GM19395 (cell line): ENCODE measurements around the gene ZBTB47.

Source experiments
- ATAC-seq: cut with Tn5 transposase; IDR thresholded peaks from one replicate; pipeline ENCODE4 v1.9.1; 2021; ENCODE audit warnings: mild to moderate bottlenecking, moderate library complexity; ENCODE audit not compliant: unreplicated experiment

Gene ZBTB47

DNA sequence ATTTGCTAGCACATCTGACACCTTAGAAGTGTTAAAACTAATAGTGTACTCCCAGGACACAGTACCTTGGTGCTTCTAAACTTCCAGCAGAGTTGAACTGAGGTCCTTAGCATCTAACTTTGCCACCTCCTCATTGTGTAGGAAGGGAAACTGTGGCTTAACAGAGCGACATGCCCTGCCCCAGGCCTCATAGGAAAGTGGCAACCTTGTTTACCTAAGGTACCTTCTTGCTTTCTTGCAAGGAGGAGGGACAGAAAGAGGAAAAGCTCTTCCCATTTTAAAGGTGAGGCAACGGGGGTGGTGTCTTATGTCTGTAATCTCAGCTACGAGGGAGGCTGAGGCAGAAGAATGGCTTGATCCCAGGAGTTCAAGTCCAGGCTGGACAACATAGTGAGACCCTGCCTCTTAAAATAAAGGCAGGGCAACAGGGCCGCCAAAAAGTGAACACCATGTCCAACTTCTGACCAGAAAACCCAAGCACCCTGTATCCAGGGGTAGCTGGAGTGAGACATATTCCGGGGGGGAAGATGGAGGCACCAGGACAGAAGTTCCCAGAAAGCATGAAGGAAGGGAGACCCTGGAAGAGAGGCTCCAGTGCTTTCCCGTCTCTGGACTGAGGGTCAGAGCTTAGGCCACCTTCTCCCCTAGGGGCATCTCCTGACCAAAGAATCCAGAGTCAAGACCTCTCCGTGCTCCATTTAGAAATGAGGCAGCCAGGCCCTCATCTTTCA is 31.3 kb downstream of the ZBTB47 start:
- no peak for ATAC-seq

DNA sequence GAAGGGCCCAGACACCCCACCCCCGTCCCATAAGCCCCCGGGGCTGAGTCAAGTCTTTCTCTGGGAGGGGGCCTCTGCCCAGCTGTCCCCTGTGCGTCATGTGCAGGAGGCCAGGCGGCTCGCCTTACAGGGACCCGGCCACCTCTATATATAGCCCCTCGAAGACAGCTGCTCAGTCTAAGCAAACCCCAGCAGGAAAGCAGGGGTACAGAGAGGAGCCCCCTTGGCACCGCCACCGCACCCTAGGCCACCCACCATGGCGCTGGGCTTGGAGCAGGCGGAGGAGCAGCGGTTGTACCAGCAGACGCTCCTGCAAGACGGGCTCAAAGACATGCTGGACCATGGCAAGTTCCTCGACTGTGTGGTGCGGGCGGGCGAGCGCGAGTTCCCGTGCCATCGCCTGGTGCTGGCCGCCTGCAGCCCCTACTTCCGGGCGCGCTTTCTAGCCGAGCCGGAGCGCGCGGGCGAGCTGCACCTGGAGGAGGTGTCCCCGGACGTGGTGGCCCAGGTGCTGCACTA is 31.9 kb downstream of the ZBTB47 start, which contains the start of gene KLHL40:
Gene KLHL40 (plus strand): TSS at position 175 of the 519 bp plus-strand sequence. CDS start 82 bp downstream, at position 257.
- no peak for ATAC-seq

DNA sequence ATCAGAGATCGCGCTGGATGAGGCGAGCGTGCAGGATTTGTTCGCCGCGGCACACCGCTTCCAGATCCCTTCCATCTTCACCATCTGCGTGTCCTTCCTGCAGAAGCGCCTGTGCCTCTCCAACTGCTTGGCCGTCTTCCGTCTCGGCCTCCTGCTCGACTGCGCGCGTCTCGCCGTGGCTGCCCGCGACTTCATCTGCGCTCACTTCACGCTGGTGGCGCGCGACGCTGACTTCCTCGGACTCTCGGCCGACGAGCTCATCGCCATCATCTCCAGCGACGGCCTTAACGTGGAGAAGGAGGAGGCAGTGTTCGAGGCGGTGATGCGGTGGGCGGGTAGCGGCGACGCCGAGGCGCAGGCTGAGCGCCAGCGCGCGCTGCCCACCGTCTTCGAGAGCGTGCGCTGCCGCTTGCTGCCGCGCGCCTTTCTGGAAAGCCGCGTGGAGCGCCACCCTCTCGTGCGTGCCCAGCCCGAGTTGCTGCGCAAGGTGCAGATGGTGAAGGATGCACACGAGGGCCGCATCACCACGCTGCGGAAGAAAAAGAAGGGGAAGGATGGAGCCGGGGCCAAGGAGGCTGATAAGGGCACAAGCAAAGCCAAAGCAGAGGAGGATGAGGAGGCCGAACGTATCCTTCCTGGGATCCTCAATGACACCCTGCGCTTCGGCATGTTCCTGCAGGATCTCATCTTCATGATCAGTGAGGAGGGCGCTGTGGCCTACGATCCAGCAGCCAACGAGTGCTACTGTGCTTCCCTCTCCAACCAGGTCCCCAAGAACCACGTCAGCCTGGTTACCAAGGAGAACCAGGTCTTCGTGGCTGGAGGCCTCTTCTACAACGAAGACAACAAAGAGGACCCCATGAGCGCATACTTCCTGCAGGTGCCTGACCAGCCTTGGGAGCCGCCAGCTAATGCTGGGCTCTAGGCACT is 32.7 kb downstream of the ZBTB47 start:
- no peak for ATAC-seq

DNA sequence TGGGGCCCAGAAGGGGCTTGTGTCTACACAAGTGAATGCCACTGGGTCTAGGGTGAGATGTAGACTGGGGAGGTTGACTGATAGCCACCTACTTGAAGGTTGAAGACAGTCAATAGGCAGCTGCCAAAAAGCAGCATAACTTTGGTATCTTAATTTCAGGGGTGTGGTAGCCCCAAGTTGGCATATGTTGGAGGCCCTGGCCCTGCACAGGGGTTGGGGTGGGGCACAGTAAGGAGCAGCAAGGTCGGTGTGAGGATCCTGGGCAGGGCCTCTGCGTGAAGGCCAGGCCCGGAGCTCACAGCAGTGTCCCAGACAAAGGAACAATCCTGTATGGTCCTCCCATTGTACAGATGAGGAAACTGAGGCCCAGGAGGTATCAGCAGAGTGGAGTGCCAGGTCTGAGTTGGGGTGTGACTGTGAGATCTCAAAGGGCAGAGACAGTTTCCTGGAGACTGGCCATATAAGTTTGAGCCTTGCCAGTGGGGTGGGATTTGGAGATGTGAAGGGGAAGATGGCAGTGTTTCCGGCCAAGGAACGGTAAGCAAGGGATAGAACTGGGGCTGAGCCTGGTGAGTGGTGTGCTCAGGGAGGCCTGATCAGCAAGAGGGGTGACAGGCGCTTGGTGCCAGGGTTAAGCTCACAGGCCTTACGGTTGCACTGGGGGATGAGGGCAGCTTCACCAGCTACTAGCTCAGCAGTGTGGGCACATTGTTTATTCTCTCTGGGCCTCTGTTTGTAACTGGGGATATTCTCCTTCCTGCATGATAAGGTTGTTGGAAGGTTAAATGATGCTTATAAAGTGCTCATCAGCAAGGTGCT is 33.5 kb downstream of the ZBTB47 start:
- ATAC-seq, result no peak

DNA sequence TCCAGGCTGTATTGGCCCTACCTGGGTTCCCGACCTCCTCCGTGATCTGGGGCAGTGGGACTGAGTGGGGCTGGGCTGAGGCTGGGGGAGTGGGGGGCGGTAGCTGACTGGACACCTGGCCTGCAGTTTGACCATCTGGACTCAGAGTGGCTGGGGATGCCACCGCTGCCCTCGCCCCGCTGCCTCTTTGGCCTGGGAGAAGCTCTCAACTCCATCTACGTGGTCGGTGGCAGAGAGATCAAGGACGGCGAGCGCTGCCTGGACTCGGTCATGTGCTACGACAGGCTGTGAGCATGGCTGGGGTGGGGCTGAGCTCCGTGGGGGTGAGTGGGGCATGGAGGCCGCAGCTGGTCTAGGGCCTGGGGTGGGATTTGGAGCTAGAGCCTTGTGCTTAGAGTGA is 34.5 kb downstream of the ZBTB47 start:
- no peak for ATAC-seq

DNA sequence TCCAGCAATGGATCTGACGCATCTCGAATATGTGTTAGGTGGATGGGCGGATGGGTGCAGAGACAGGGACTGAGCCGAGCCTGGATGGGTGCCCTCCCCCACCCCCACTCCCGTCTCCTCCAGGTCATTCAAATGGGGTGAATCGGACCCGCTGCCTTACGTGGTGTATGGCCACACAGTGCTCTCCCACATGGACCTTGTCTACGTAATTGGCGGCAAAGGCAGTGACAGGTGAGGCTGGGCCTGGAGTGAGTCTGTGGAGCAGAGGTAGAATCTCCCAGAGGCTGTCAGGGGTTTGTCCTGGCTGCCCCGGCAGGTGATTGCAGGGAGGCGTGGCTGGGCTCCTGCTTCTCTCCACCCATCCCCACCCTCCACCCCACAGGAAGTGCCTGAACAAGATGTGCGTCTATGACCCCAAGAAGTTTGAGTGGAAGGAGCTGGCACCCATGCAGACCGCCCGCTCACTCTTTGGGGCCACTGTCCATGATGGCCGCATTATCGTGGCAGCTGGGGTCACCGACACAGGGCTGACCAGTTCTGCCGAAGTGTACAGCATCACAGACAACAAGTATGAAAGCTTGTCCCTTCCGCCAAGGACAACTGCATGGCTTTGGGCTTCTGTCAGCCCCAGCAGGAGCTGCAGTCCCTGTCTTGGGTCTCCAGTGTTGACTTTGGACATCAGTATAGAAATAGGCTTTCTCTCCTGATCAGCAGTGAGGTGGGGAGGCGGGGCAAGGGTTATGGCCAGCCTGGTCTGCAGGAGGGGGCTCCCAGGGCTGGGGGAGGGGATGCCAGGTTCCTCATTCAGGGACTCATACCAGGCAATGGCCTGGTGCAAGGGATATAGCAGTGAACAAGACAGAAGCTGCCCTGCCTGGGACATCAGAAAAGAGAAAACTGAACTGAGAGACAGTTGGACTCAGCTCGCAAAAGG is 35.3 kb downstream of the ZBTB47 start:
- no peak for ATAC-seq

DNA sequence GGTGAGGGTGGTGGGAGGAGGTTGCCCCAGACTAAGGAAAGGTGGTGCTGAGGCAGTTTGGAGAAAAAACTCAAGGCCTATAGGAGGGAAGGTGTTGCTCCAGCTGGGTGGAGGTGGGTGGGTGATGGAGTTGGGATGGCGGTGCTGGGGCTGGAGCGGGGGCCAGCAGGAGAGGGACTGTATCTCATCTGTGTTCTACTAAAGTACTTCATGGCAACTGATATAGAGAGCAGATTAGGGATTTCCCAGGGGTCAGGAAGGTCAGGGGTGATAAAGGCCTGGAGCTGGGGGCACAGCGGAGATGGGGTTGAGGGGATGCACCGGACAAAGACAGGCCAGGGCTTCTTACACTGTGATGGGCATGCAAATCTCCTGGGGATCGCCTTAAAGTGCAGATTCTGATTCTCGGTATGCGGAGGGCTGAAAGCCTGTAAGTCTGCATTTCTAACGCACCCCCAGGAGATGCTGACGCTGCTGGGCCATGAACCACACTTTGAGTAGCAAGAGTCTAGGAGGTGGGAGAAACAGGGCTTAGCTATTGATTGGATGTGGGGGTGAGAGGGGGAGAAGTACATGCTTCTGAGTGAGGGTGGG is 36.0 kb downstream of the ZBTB47 start:
- ATAC-seq, result no peak

DNA sequence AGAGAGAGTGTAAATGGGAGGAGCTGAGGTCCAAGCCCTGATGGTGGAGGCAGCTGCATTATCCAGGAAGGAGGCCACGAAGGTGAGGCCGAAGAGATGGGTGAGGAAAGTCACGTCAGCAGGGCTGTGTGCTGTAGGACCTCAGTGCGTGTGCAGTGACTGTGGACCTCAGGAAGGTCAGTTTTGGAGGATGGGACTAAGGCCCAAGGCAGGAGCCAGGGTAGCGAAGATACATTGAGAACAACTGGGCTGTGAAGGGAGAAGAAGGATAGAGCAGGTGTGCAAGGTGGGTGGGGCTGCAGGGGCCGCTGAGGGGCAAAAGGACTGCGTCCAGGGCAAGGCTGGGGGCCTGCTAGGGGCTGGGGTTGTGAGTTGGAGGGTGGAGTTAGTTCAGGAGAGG is 36.7 kb downstream of the ZBTB47 start:
- ATAC-seq, result no peak

DNA sequence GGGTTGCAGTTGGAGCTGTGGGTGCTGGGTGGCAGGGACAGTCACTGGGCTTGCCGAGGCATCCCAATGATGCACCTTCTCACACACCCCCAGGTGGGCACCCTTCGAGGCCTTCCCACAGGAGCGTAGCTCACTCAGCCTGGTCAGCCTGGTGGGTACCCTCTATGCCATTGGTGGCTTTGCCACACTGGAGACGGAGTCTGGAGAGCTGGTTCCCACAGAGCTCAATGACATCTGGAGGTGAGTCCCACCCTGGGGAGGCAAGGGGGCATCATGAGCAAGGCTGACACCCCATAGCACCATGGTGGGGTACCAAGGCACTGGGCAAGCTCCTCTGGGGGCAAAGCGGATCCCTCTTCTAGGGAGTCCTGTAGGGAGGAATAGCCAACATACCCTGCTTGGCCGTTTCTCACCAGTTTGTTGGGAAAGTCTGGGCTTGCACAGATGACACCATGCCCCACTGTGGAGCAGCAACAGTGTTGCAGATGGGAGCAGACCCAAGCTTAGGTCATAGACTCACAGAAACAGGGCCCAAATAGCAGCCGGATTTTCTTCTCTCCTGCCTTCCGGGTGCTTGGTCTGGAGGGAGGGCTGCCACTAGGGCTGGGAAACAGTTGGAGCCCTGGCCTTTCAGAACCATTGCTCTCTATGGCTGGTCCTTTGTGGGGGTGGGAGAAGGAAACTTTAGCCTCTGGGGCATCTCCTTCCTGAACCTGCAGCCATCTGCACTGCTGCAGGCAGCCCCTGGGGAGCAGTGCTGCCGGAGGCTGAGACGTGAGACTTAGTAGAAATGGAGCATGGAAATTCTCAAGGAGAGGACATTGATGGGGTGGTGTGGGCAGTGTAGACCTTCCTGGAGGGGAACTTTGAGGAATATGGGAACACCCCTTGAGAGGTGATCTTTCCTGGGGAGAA is 37.5 kb downstream of the ZBTB47 start:
- ATAC-seq, result no peak

DNA sequence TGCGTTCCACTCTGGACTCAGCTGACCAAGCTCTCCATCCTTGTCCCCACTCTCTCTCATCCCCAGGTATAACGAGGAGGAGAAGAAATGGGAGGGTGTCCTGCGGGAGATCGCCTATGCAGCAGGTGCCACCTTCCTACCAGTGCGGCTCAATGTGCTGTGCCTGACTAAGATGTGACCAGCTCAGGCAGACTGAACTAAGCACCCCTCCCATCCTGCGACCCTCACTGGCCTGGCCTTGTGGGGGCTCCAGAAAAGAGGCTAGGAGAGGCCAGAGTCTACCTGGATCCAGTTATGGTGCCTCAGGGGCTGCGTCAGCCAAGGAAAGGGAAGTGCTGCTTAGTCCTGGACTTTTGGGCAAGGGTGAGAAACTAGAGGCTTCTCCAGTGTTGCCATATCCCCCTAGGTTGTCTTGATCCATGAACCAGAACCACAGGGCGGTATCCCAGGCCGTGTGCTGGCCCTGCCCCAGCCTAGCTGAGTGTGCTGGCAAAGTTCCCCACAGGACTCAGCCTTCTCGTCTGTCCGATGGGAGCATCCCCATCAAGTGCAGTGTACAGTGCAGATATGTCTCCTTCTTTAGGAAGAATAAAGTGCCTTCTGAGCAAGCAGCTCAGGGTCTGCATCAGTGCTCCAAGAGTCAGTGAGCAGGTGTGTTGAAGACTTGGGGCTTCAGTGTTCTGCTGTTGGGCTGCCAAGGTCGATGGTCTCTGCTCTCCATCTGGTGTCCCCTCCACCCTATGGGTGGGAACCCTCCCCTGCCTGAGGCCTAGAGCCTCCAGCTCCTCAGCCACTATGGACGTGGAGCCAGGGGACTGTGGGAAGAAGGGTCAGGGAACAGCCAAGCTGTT is 38.5 kb downstream of the ZBTB47 start:
- ATAC-seq, result no peak

DNA sequence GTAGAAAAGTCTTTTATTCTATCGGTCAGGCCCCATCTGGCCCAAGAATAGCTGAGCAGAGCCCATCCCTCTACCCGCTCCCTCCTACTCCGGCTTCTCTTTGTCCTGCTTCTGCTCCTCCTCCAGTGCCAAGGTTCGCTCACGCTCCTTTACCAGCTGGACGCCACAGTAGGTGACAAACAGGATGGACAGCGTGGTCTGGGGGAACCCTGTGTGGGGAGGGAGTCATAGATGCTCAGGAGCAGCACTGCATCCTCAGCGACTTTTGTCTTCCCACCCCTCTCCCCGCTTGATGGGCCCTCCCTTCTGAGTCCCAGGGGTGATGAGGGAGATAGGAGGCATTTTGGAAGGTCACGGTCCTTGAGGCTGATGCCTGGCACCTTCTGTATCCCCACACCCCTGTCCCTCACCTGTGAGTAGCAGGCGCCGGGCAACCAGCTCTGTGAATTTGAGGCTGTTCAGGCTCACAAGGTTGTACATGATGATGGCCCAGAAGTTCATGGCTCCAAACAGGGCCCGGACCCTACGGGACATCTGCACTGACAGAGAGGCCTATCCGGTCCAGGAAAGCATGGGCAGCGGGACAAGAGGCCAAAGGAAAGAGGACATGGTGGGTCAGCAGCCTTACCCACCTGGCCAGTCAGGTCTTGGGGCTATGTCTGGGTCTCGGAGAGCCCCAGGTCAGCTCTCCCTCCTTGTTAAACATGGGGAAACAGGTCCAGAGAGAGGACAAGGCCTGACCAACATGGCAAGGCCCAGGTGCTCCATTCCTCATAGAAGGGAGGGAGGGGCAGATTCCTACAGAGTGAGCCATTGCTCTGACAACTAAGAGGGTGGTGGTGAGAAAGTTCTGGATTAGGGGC is 39.4 kb downstream of the ZBTB47 start:
- ATAC-seq, result no peak

DNA sequence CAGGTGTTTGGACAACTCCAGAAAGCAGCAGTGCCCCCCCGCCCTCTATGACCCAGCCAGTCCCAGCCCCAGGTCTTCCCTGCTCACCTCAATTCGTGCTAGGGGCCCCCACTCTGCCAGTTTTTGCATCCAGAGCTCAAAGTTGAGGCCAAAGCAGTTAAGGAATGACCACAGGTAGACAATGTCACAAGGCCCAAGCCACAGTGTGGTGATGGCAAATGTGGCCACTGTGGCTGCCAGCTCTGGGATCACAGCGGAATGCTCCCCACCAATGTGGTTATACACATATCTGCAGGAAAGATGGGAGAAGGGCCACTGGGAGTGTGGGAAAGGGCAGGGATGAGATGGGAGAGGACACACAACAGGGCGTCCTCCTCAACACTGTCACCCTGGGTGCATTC is 40.0 kb downstream of the ZBTB47 start:
- ATAC-seq, result no peak

DNA sequence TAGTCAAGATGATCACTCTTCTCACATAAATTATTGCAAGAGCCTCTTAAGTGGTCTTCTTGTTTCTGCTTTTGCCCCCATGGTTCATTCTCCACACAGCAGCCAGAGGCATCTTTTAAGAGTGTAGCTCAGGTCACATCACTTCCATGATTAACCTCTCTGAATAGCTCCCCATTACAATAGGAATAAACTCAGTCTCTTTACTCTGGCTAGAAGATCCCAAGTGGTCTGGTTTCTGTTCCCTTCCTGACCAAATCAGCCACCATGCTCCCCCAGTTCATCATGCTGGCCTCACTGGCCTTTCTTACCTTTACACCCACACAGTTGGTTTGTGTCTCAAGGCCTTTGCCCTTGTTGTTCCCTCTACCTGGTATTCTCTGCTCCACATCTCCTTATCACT is 40.9 kb downstream of the ZBTB47 start:
- no peak for ATAC-seq

DNA sequence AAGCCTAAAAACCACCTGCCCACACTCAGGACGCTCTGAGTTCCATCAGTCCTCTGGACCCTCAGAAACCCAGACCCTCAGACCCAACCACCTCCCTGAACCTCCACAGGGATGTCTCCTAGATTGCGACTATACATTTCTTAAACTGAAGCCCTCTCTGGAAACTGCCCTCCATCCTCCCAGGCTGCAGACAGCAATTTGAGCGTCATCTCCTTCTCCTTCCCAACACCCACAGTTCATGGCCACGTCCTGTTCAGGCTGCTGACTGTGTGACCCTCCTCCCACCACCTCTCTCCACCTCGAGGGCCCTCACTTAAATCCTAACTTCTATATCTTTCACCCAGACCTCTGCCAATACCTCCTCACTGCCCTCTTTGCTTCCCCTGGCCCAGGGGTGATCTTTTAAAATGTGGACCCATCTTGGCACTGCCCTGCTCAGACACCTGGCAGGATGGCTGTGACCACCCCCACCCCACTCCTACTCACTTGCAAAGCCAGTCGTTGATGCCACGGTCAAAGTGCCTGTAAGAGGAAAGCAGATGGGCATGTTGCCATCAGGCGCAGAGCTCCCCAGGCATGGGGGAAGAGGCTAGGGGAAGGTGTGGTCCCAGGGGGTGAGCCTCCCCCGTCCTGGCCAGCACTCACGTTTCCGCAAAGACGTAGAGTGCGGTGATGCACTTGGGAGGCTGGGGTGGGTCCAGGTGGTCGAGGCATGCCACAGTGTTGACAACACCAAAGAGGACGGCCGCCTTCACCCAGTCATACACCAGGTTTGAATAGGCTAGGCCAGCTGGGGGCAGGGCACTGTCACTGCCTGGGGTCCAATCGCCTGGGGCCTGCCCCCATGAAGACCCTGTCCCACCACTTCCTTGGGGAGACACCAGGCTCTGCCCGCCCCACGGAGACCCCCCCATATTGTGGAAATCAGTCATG is 43.1 kb downstream of the ZBTB47 start:
- no peak for ATAC-seq

DNA sequence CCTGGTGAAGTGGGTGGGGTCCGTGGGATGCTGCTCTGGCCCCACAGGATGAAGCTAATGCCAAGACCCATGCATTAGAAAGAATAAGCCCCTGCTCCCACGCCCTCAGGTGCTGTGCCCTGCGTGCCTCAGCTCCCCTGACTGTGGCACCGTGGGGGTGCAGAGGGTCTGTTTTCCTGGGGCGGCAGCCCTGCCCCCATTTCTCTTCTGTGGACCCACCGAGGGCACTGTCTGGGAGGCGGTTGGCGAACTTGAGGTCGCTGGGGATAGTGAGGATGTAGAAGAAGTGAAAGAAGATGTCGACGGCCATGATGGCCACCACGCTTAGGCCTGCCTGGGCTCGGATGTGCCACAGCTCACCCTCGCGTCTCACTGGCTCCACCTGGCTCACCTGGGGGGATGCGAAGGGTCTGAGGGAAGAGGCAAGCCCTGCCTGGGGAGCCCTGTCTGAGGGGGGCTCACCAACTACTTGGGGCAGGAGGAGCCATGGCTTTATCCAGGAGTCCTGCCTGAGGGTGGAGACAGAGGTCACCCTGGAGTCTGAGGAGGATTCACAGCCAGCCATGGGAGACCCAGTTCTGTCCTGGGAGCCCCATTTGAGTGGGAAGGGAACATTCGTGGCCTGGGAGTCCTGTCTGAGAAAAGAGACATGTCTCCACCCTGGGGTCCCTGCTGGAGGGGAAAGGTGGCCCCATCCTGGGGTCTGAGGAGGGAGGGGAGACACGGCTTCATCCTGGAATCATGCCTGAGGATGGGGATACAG is 44.0 kb downstream of the ZBTB47 start:
- no peak for ATAC-seq
